K562 (cell line): ENCODE measurements around the gene GEMIN7. TPM values are rescaled to one million over a fixed set of nuclear protein-coding genes. Genes with fewer than 3 reads are reported as not detected.

Experiments
- AFF1 ChIP-seq, 2 experiments: fragments of 450-650 bp; IDR thresholded peaks; 2 replicates each; pipeline ENCODE4 v1.6.1; 2018; ENCODE audit warnings: mild to moderate bottlenecking in 2 of 2, low read depth in 1 of 2; ENCODE audit not compliant: partially characterized antibody in 2 of 2
- CREB1 ChIP-seq, 2 experiments: sonication (generic) in 1 of 2; formaldehyde crosslinking in 1 of 2; IDR thresholded peaks; 2 replicates each; pipeline versions ENCODE4 v1.6.1 to v1.8.0; 2012 to 2022; ENCODE audit warnings: inconsistent platforms in 1 of 2, mild to moderate bottlenecking in 1 of 2, missing genetic modification reagents in 1 of 2, moderate library complexity in 1 of 2
- CREM ChIP-seq: IDR thresholded peaks from 2 replicates; pipeline ENCODE4 v1.6.1; 2014; ENCODE audit warnings: antibody characterized with exemption, low read depth
- HMGN3 ChIP-seq: IDR thresholded peaks from 2 replicates; pipeline ENCODE4 v1.6.1; 2011; ENCODE audit warnings: borderline replicate concordance, low read depth, mild to moderate bottlenecking, mixed read lengths, low read length; ENCODE audit not compliant: insufficient read length; ENCODE audit errors: extremely low read depth
- MEIS2 ChIP-seq: fragments of 450-650 bp; IDR thresholded peaks from 2 replicates; pipeline ENCODE4 v1.6.1; 2014; ENCODE audit warnings: mild to moderate bottlenecking; ENCODE audit not compliant: partially characterized antibody
- NFATC3 ChIP-seq: fragments of 450-650 bp; IDR thresholded peaks from 2 replicates; pipeline ENCODE4 v1.6.1; 2017; ENCODE audit warnings: mild to moderate bottlenecking
- SIN3B ChIP-seq: fragments of 450-650 bp; IDR thresholded peaks from 2 replicates; pipeline ENCODE4 v1.6.1; 2017; ENCODE audit warnings: low read depth, mild to moderate bottlenecking, moderate library complexity
- ZBTB9 ChIP-seq: fragments of 450-650 bp; formaldehyde crosslinking; IDR thresholded peaks from 2 replicates; pipeline ENCODE4 v1.4.0; 2020; ENCODE audit warnings: mild to moderate bottlenecking, moderate library complexity
- ZEB2 ChIP-seq: fragments of 450-650 bp; IDR thresholded peaks from 2 replicates; pipeline ENCODE4 v1.6.1; 2016
- ZNF133 ChIP-seq: fragments of 250-450 bp; sonication (Bioruptor Pico); IDR thresholded peaks from 2 replicates; pipeline ENCODE4 v1.4.0; 2020; ENCODE audit warnings: mild to moderate bottlenecking
- ZNF140 ChIP-seq: fragments of 250-450 bp; sonication (Bioruptor Pico); IDR thresholded peaks from 2 replicates; pipeline ENCODE4 v1.8.0; 2021; ENCODE audit warnings: moderate library complexity, mild to moderate bottlenecking, inconsistent platforms
- ZNF766 ChIP-seq: fragments of 200-800 bp; sonication (Bioruptor generic); conservative IDR thresholded peaks from 2 replicates; pipeline ENCODE4 v1.6.1; 2016; ENCODE audit warnings: missing genetic modification characterization, missing compliant biosample characterization
- polyA plus RNA-seq, 8 experiments: library from polyadenylated mRNA; depleted of rRNA in 4 of 8; stranded (reverse) in 5 of 8; unstranded in 3 of 8; fragments of >200 nt; fragmentation: Nextera tagmentation in 2 of 8; fragmentation: Illumina TruSeq in 1 of 8; extraction: Ambion mirVana in 2 of 8; extraction: Trizol in 1 of 8; gene quantifications; 2 replicates each; pipeline versions ENCODE4 v1.2.1 to v1.2.3, GENCODE V29; 2011 to 2014; ENCODE audit warnings: inconsistent platforms in 1 of 8, missing spikeins in 1 of 8
- total RNA-seq, 7 experiments: library from RNA; depleted of rRNA in 6 of 7; stranded (reverse); fragments of >200 nt in 6 of 7; fragmentation: Illumina TruSeq in 2 of 7; extraction: Trizol in 2 of 7; gene quantifications; 2 replicates each; pipeline versions ENCODE4 v1.2.1 to v1.2.3, GENCODE V29; 2011 to 2021; ENCODE audit warnings: low replicate concordance in 1 of 7
- TF ChIP-seq, protein P1 (sequence below), 2 experiments: IDR thresholded peaks; 2 replicates each; pipeline ENCODE4 v1.6.1; 2011; ENCODE audit warnings: borderline replicate concordance in 1 of 2, control low read depth in 1 of 2, low read depth in 1 of 2, low read length in 1 of 2, mild to moderate bottlenecking in 1 of 2, mixed read lengths in 1 of 2, moderate library complexity in 1 of 2; ENCODE audit not compliant: insufficient read depth in 1 of 2, insufficient read length in 1 of 2, poor library complexity in 1 of 2, severe bottlenecking in 1 of 2; ENCODE audit errors: extremely low read depth in 1 of 2
- TF ChIP-seq, protein P2 (sequence below): fragments of 450-650 bp; conservative IDR thresholded peaks from 2 replicates; pipeline ENCODE4 v1.6.1; 2016; ENCODE audit warnings: missing genetic modification characterization, low read depth, mild to moderate bottlenecking, missing compliant biosample characterization, moderate library complexity

Gene GEMIN7
- total and polyA plus RNA-seq, 9 of the 15 experiments (the other 6 are each of a cell fraction or from before 2014, with no cell fraction given) = 23.1 to 124 (median 54.9) TPM

GRCh38 chr19:45076029-45076850 is 2.8 kb upstream of the GEMIN7 start, which contains the start of gene ZNF296 (continued):
- TF ChIP-seq AFF1 (IDR thresholded peaks at IDR 0.05; ENCODE audit: low read depth in 1 of 2, partially characterized antibody in 2 of 2) (no peak), ZNF133 (CRISPR knock-in tag) (no peak), CREM (peak; percentile 59), ZNF140 (CRISPR knock-in tag) (no peak), ZEB2 (peak; percentile 37; the same call in 1 of the 2 replicates), MEIS2 (peak; percentile 32), ZBTB9 (CRISPR knock-in tag) (no peak), CREB1 (IDR thresholded peaks at IDR 0.05) (no peak; the same call in 1 of the 2 replicates), CREB1 (CRISPR knock-in tag; IDR thresholded peaks at IDR 0.05) (peak; percentile 11; the same call in 1 of the 2 replicates), ZNF766 (no peak), SIN3B (0 out of 2 replicates have a peak, but pooled peaks have one; percentile 32), HMGN3 (peak; percentile 90), NFATC3 (no peak)
- TF ChIP-seq, protein P1, sequence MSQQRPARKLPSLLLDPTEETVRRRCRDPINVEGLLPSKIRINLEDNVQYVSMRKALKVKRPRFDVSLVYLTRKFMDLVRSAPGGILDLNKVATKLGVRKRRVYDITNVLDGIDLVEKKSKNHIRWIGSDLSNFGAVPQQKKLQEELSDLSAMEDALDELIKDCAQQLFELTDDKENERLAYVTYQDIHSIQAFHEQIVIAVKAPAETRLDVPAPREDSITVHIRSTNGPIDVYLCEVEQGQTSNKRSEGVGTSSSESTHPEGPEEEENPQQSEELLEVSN (IDR thresholded peaks at IDR 0.05; ENCODE audit: borderline replicate concordance in 1 of 2, extremely low read depth in 1 of 2, insufficient read depth in 1 of 2, insufficient read length in 1 of 2, low read depth in 1 of 2, low read length in 1 of 2, poor library complexity in 1 of 2, severe bottlenecking in 1 of 2) = peak; percentile 76 to 92
- TF ChIP-seq, protein P2, sequence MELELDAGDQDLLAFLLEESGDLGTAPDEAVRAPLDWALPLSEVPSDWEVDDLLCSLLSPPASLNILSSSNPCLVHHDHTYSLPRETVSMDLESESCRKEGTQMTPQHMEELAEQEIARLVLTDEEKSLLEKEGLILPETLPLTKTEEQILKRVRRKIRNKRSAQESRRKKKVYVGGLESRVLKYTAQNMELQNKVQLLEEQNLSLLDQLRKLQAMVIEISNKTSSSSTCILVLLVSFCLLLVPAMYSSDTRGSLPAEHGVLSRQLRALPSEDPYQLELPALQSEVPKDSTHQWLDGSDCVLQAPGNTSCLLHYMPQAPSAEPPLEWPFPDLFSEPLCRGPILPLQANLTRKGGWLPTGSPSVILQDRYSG = no peak
